Measurements from ENCODE around the gene CD74. TPM values are rescaled to one million over a fixed set of nuclear protein-coding genes. Genes with fewer than 3 reads are reported as not detected.

CD74 gene
- total and polyA plus RNA-seq, 10 of the 15 experiments (the other 5 are each of a cell fraction or from before 2014, with no cell fraction given), result 1,387 to 11,063 (median 3,922) TPM

DNA sequence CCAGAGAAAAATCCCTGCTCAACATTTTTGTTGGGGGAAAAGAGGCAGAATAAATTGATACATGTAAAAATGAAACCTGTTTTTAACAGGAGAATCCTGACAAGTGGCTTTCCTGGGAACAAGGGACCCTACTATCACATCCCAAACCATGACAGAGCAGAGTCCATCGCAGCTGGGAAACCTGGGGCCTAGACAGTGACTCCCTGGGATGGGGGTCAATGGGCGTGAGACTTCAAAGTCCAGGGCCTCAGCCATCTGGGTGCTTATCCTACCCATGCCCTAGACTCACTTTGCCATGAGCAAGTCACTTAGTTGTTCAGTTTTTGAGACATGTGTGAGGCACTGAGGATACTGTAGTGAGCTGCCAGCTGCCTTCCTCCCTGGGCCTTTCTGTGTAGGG is 49.5 kb downstream of the CD74 start (continued):
- TF ChIP-seq MYC (IDR thresholded peaks at IDR 0.05; ENCODE audit: insufficient read depth, insufficient read length, insufficient replicate concordance, low read length, severe bottlenecking), result no peak
- TF ChIP-seq KLF5 (IDR thresholded peaks at IDR 0.05; ENCODE audit: partially characterized antibody), result no peak

DNA sequence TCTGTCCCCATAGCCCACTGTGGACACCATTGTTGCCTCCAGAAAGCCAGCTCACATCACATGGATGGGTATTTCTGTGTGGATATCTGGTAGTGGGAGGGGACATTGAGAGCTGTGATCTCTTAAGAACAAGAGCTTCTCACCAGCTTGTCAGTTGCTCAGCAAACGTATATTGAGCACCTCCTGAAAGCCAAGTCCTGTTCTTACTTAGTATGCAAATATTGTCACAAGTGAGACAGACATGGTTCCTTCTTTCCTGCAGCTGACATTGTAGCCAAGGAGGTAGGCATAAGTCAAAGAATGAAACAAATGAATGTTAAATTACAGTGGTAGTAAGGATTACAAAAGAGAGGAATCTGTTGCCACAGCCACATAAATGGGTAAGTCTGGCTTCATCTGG is 51.4 kb downstream of the CD74 start:
- Histone ChIP-seq H4K20me1 (ENCODE audit: control insufficient read depth, insufficient read depth) (no peaks in the 10 kb centered on the region), H3K27me3 (replicated peaks in 1 of 2; ENCODE audit: control insufficient read depth in 2 of 2, insufficient read depth in 2 of 2, low read length in 1 of 2) (no peaks in the 10 kb centered on the region), H3K4me2 (ENCODE audit: control insufficient read depth, insufficient read depth) (peak overlapping the region; percentile 78), H3K4me3 (peak overlapping the region; percentile 33; the same call in 1 of the 2 replicates), H3K36me3 (ENCODE audit: control insufficient read depth in 2 of 2, insufficient read depth in 2 of 2, low read length in 1 of 2) (peaks cover 14 to 27% of the 10 kb centered on the region in 2 experiments), H2AFZ (ENCODE audit: control insufficient read depth, low read depth, low read length) (no peak overlapping the region), H3K9me3 (replicated peaks; ENCODE audit: control insufficient read depth, insufficient read depth, low read length) (no peaks in the 10 kb centered on the region), H3K4me1 (ENCODE audit: control insufficient read depth, insufficient read depth, low read length) (peaks cover 25% of the 10 kb centered on the region), H3K9ac (ENCODE audit: control insufficient read depth, insufficient read depth, low read length) (0 out of 2 replicates have a peak overlapping the region, but pooled peaks have one; percentile 5), H3K79me2 (ENCODE audit: control insufficient read depth, insufficient read depth, low read length) (peaks cover 39% of the 10 kb centered on the region), H3K27ac (ENCODE audit: control insufficient read depth, insufficient read depth) (peak overlapping the region; percentile 23)
- RAD21 ChIA-PET (ENCODE audit: unreplicated experiment), result interaction anchor here (1.1 to 1.6 kb wide), 3 partner anchors 10 to 484 kb away, joined by 3 to 7 read pairs (median 4); no protein-coding TSS in a partner anchor
- CTCF ChIA-PET, result interaction anchor here (0.8 to 3.3 kb wide), 5 partner anchors 10 to 89 kb away, joined by 3 to 20 read pairs (median 6); no protein-coding TSS in a partner anchor
- no TSS peak for BruUV-seq (replicated peaks)
- ATAC-seq (peak; percentile 22), FAIRE-seq (peak; percentile 38), DNase-seq (ENCODE audit: low read depth, low spot score) (peak; percentile 41)
- SMC1A ChIA-PET (ENCODE audit: uncharacterized antibody, unreplicated experiment), result interaction anchor here (0.7 to 1.4 kb wide), 2 partner anchors 10 to 12 kb away, joined by 5 to 7 read pairs; no protein-coding TSS in a partner anchor
- POLR2A ChIA-PET, result interaction anchor here (0.5 to 1.7 kb wide), 5 partner anchors 50 to 677 kb away, joined by 3 to 7 read pairs (median 4); no protein-coding TSS in a partner anchor
- in situ Hi-C loops (cut with MboI), result no loop called here
- intact Hi-C loops (cut with micrococcal nuclease; ENCODE audit: unreplicated experiment), result no loop called here
- WGBS (ENCODE audit: insufficient coverage, insufficient replicate concordance, low lambda C conversion rate, missing lambda C conversion rate), result 9% methylated on average over 1 of the region's 1 CpG
- TF ChIP-seq SUZ12 (IDR thresholded peaks at IDR 0.05; ENCODE audit: unreplicated experiment), result no peak
- peak; percentile 89 for TF ChIP-seq POU2F2 (IDR thresholded peaks at IDR 0.05; ENCODE audit: borderline replicate concordance, low read depth, low read length)

All from GM12878 (cell line).